ENCODE measurements around the gene MAFG. TPM values are rescaled to one million over a fixed set of nuclear protein-coding genes. Genes with fewer than 3 reads are reported as not detected.

Gene MAFG
- polyA plus RNA-seq, 1 donor (not counting 4 experiments of a cell fraction or from before 2014, with no cell fraction given), result 8.3 TPM

DNA sequence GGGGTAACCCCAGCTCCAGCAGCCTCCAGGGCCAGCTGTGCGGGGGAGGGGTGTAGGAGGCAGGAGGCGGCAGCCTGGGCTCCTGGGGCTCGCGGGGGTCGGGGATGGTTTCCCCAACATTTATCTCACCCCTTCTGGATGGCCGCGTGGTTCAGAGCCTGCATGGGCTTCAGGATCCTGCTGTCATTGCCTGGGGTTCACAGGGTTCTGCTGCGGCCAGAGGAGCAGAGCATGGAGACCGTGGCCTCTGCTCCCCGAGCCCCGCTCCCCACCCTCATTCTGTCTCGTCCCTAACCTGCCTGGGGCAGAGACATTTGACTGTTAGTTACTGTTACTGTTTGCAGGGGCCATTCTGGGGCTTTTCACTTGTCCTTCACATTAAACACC, 14.6 kb upstream of the MAFG start:
- Histone ChIP-seq H3K27ac (ENCODE audit: control insufficient read depth, insufficient read depth, low read length) (no peak overlapping the region), H3K4me2 (ENCODE audit: control insufficient read depth, extremely low read depth, insufficient read depth, low read depth, low read length) (no peak overlapping the region), H2AFZ (ENCODE audit: control insufficient read depth, low read length) (no peak overlapping the region), H3K79me2 (ENCODE audit: control insufficient read depth, insufficient read depth, low read length) (no peaks in the 10 kb centered on the region), H3K4me3 (ENCODE audit: control insufficient read depth in 2 of 3, extremely low read depth in 1 of 3, insufficient read depth in 2 of 3, low read depth in 1 of 3, low read length in 3 of 3) (no peak overlapping the region), H3K36me3 (ENCODE audit: control insufficient read depth in 2 of 2, extremely low read depth in 1 of 2, insufficient read depth in 2 of 2, low read length in 2 of 2) (no peaks in the 10 kb centered on the region), H3K9ac (ENCODE audit: control insufficient read depth, extremely low read depth, insufficient read depth, low read length) (no peak overlapping the region), H3K9me1 (ENCODE audit: control insufficient read depth, extremely low read depth, insufficient read depth, low read length) (no peaks in the 10 kb centered on the region), H3K9me3 (ENCODE audit: control insufficient read depth, low read depth, low read length) (no peaks in the 10 kb centered on the region), H4K20me1 (ENCODE audit: control insufficient read depth, extremely low read depth, insufficient read depth, low read length) (no peaks in the 10 kb centered on the region), H3K4me1 (ENCODE audit: control insufficient read depth, extremely low read depth, insufficient read depth, low read length) (no peaks in the 10 kb centered on the region), H3K27me3 (ENCODE audit: control insufficient read depth, extremely low read depth, insufficient read depth, low read length) (peaks cover 16% of the 10 kb centered on the region)
- dilution Hi-C loops (cut with MboI; ENCODE audit: extremely low pct_ligation_motif_present, low sequenced_read_pairs), result no loop called here
- TF ChIP-seq, protein P1, sequence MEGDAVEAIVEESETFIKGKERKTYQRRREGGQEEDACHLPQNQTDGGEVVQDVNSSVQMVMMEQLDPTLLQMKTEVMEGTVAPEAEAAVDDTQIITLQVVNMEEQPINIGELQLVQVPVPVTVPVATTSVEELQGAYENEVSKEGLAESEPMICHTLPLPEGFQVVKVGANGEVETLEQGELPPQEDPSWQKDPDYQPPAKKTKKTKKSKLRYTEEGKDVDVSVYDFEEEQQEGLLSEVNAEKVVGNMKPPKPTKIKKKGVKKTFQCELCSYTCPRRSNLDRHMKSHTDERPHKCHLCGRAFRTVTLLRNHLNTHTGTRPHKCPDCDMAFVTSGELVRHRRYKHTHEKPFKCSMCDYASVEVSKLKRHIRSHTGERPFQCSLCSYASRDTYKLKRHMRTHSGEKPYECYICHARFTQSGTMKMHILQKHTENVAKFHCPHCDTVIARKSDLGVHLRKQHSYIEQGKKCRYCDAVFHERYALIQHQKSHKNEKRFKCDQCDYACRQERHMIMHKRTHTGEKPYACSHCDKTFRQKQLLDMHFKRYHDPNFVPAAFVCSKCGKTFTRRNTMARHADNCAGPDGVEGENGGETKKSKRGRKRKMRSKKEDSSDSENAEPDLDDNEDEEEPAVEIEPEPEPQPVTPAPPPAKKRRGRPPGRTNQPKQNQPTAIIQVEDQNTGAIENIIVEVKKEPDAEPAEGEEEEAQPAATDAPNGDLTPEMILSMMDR (optimal IDR thresholded peaks at IDR 0.05 in 1 of 3, IDR thresholded peaks at IDR 0.05 in 1 of 3, conservative IDR thresholded peaks at IDR 0.05 in 1 of 3; ENCODE audit: extremely low read depth in 1 of 3, insufficient read depth in 2 of 3, low read length in 3 of 3), result no peak
- no peak for TF ChIP-seq EZH2 (IDR thresholded peaks at IDR 0.05; ENCODE audit: low read length)
- FAIRE-seq (no peak), DNase-seq (ENCODE audit: low read depth, low spot score) (no peak)

DNA sequence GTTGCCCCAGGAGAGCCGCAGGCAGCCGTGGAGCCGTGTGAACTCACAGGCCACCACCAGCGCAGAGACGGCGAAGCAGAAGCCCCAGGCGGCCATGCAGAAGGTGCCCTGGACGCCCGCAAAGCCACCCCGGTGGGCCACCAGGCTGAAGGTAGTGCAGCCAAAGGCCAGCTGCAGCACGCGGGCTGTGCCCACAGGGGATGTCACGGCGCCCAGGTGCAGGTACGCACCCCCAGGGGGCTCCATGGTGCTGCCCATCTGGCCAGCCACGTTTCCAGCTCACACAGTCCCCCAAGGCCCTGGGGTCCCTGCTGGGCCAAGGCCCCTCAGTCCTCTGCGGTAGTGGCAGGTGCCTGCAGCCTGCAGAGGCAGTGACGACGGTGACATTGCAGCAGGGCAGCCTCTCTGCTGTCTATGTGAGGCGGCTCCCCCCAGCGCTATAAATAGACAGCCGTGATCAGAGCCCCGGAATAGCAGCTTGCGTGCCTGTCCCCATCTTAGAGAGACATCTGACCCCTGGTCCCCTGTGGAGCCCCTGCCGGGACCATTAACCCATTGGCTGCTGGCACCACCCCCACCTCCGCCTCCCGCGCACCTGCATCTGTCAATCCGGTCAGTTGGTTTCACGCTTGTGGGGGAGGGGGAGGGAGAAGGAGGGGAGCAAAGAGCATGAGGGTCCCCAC, 14.1 kb upstream of the MAFG start:
- no peak for TF ChIP-seq EZH2 (IDR thresholded peaks at IDR 0.05; ENCODE audit: low read length)
- TF ChIP-seq, protein P1 (optimal IDR thresholded peaks at IDR 0.05 in 1 of 3, IDR thresholded peaks at IDR 0.05 in 1 of 3, conservative IDR thresholded peaks at IDR 0.05 in 1 of 3; ENCODE audit: extremely low read depth in 1 of 3, insufficient read depth in 2 of 3, low read length in 3 of 3), result no peak
- Histone ChIP-seq H3K9ac (ENCODE audit: control insufficient read depth, extremely low read depth, insufficient read depth, low read length) (no peak overlapping the region), H3K4me2 (ENCODE audit: control insufficient read depth, extremely low read depth, insufficient read depth, low read depth, low read length) (no peak overlapping the region), H2AFZ (ENCODE audit: control insufficient read depth, low read length) (no peak overlapping the region), H3K36me3 (ENCODE audit: control insufficient read depth in 2 of 2, extremely low read depth in 1 of 2, insufficient read depth in 2 of 2, low read length in 2 of 2) (no peaks in the 10 kb centered on the region), H3K4me3 (ENCODE audit: control insufficient read depth in 2 of 3, extremely low read depth in 1 of 3, insufficient read depth in 2 of 3, low read depth in 1 of 3, low read length in 3 of 3) (no peak overlapping the region), H3K9me1 (ENCODE audit: control insufficient read depth, extremely low read depth, insufficient read depth, low read length) (no peaks in the 10 kb centered on the region), H3K27me3 (ENCODE audit: control insufficient read depth, extremely low read depth, insufficient read depth, low read length) (peaks cover 16% of the 10 kb centered on the region), H4K20me1 (ENCODE audit: control insufficient read depth, extremely low read depth, insufficient read depth, low read length) (no peaks in the 10 kb centered on the region), H3K4me1 (ENCODE audit: control insufficient read depth, extremely low read depth, insufficient read depth, low read length) (no peaks in the 10 kb centered on the region), H3K79me2 (ENCODE audit: control insufficient read depth, insufficient read depth, low read length) (no peaks in the 10 kb centered on the region), H3K9me3 (ENCODE audit: control insufficient read depth, low read depth, low read length) (no peaks in the 10 kb centered on the region), H3K27ac (ENCODE audit: control insufficient read depth, insufficient read depth, low read length) (no peak overlapping the region)
- FAIRE-seq (no peak), DNase-seq (ENCODE audit: low read depth, low spot score) (no peak)
- dilution Hi-C loops (cut with MboI; ENCODE audit: extremely low pct_ligation_motif_present, low sequenced_read_pairs), result no loop called here
